Measurements from ENCODE around the gene PACSIN3. TPM values are rescaled to one million over a fixed set of nuclear protein-coding genes. Genes with fewer than 3 reads are reported as not detected.
A peak's percentile ranks its signal among the peaks of the same experiment; 100 is the strongest.

PACSIN3 gene
- total and polyA plus RNA-seq, 2 donors (not counting 3 experiments of a cell fraction or from before 2014, with no cell fraction given) = 15.2 to 27.2 TPM

DNA sequence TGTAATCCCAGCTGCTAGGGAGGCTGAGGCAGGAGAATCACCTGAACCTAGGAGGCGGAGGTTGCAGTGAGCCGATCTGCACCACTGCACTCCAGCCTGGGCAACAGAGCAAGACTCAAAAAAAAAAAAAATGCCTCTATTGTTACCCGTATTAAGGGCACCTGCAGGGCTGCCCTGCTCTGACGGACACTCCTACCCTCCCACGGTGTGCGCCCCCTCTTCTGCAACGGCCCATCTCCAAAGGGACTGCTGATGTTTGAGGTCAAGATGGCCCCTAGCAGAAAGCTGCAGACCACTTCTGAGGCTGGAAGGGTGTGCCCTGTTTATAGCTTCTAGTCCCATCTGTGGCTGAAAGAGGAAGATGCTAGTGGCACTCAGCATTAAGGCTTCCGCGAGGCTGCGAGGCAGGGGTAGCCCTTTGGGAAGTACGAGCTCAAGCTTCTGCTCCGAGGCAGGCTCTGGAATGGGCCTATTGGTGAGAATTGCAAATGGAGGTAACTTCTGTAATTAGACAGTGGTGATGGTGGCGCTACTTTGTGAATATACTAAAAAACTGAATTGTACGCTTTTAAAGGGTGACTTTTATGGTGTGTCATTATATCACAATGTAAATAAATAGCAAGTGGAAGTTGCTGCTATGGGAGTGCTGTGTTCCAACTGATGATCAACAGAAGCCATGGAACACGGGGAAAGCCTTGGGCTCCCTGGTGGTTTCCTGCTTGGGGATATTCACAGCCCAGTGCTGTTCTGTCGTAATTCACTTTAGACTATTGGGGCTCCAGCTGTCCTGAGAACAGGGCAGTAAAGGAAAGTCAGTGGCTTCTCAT, 33.9 kb downstream of the PACSIN3 start:
- Histone ChIP-seq H3K4me1 (ENCODE audit: control insufficient read depth, extremely low read depth, insufficient read depth, low read length) (no peaks in the 10 kb centered on the region), H2AFZ (ENCODE audit: low read depth, low read length) (no peak overlapping the region), H3K36me3 (ENCODE audit: control insufficient read depth in 2 of 2, extremely low read depth in 1 of 2, insufficient read depth in 2 of 2, low read length in 2 of 2) (peaks cover 0 to 2% of the 10 kb centered on the region in 2 experiments), H3K4me2 (ENCODE audit: insufficient read depth, low read length) (no peak overlapping the region), H3K79me2 (ENCODE audit: control insufficient read depth, insufficient read depth, low read length) (no peaks in the 10 kb centered on the region), H4K20me1 (replicated peaks; ENCODE audit: control insufficient read depth, extremely low read depth, insufficient read depth, low read length) (no peaks in the 10 kb centered on the region), H3K9me1 (replicated peaks; ENCODE audit: control insufficient read depth, extremely low read depth, insufficient read depth, low read length) (no peaks in the 10 kb centered on the region), H3K27me3 (ENCODE audit: control insufficient read depth in 2 of 2, insufficient read depth in 2 of 2, low read length in 2 of 2) (no peaks in the 10 kb centered on the region), H3K27ac (ENCODE audit: insufficient read depth, low read depth, low read length) (no peak overlapping the region), H3K9ac (replicated peaks; ENCODE audit: extremely low read depth, insufficient read depth, low read length) (no peak overlapping the region), H3K9me3 (replicated peaks; ENCODE audit: control insufficient read depth, insufficient read depth, low read length) (no peaks in the 10 kb centered on the region), H3K4me3 (replicated peaks in 1 of 3; ENCODE audit: insufficient read depth in 1 of 3, low read depth in 1 of 3, low read length in 3 of 3) (no peak overlapping the region)
- POLR2A ChIA-PET = no interaction called here
- dilution Hi-C loops (cut with MboI; ENCODE audit: extremely low pct_ligation_motif_present, low sequenced_read_pairs) (no loop called here), intact Hi-C loops (cut with micrococcal nuclease) (no loop called here)
- DNase-seq (ENCODE audit: low read depth, low spot score) (no peak), FAIRE-seq (peak; percentile 95)
- CTCF ChIA-PET = interaction anchor here (0.6 to 5.1 kb wide), 35 partner anchors 9 to 327 kb away, joined by 3 to 120 read pairs (median 6); partner anchors contain the start of genes CSTPP1 and LRP4
- TF ChIP-seq MYC (IDR thresholded peaks at IDR 0.05; ENCODE audit: low read depth, low read length) (no peak), CTCF (IDR thresholded peaks at IDR 0.05; ENCODE audit: extremely low read depth in 1 of 2, insufficient read depth in 1 of 2, low read depth in 1 of 2, low read length in 2 of 2) (no peak), POLR2A (IDR thresholded peaks at IDR 0.05; ENCODE audit: low read depth, low read length) (no peak), GATA2 (IDR thresholded peaks at IDR 0.05; ENCODE audit: insufficient read depth, insufficient read length, low read depth, low read length) (no peak), EZH2 (IDR thresholded peaks at IDR 0.05; ENCODE audit: borderline replicate concordance, low read depth, low read length, severe bottlenecking) (no peak), POLR2AphosphoS5 (IDR thresholded peaks at IDR 0.05; ENCODE audit: insufficient read depth, low read depth, low read length) (no peak), FOS (IDR thresholded peaks at IDR 0.05; ENCODE audit: borderline replicate concordance, insufficient read depth, low read length) (no peak), JUN (IDR thresholded peaks at IDR 0.05; ENCODE audit: borderline replicate concordance, insufficient read depth, insufficient read length, low read depth) (no peak)
- TF ChIP-seq, protein P1, sequence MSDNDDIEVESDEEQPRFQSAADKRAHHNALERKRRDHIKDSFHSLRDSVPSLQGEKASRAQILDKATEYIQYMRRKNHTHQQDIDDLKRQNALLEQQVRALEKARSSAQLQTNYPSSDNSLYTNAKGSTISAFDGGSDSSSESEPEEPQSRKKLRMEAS (IDR thresholded peaks at IDR 0.05; ENCODE audit: insufficient read depth, insufficient read length) = no peak
- BruUV-seq (replicated peaks) = no TSS peak

Data from endothelial cell of umbilical vein (primary cell).